ENCODE data around the gene CSMD2.

Gene CSMD2

GRCh38 chr1:33624261-33624990, 540.6 kb downstream of the CSMD2 start:
- DNase-seq = no peak

GRCh38 chr1:33623811-33624210, 541.2 kb downstream of the CSMD2 start:
- no peak for DNase-seq

- DNase-seq = no peak
These were observed 542.3 kb downstream of the CSMD2 start for GRCh38 chr1:33622757-33623156.

- no peak for DNase-seq
These were observed 546.4 kb downstream of the CSMD2 start for GRCh38 chr1:33618636-33619035.

GRCh38 chr1:33617451-33617850, 547.6 kb downstream of the CSMD2 start:
- DNase-seq = no peak

GRCh38 chr1:33616780-33617179, 548.2 kb downstream of the CSMD2 start:
- DNase-seq = no peak

GRCh38 chr1:33615546-33615945, 549.5 kb downstream of the CSMD2 start:
- DNase-seq = no peak

GRCh38 chr1:33610864-33611455, 554.1 kb downstream of the CSMD2 start:
- DNase-seq = no peak

- no peak for DNase-seq
These were observed 554.6 kb downstream of the CSMD2 start for GRCh38 chr1:33610391-33610790.

- DNase-seq = no peak
These were observed 555.3 kb downstream of the CSMD2 start for GRCh38 chr1:33609739-33610138.

GRCh38 chr1:33608825-33609400, 556.1 kb downstream of the CSMD2 start:
- DNase-seq = no peak

GRCh38 chr1:33607444-33608005, 557.5 kb downstream of the CSMD2 start:
- no peak for DNase-seq

GRCh38 chr1:33606272-33606671, 558.8 kb downstream of the CSMD2 start:
- no peak for DNase-seq

- DNase-seq = no peak
These were observed 562.8 kb downstream of the CSMD2 start for GRCh38 chr1:33602271-33602670.

- no peak for DNase-seq
These were observed 563.3 kb downstream of the CSMD2 start for GRCh38 chr1:33601751-33602150.

- DNase-seq = peak; percentile 29
These were observed 565.4 kb downstream of the CSMD2 start for GRCh38 chr1:33599516-33600115.

- no peak for DNase-seq
These were observed 576.3 kb downstream of the CSMD2 start for GRCh38 chr1:33588726-33589125.

GRCh38 chr1:33586795-33587194, 578.2 kb downstream of the CSMD2 start:
- DNase-seq = no peak

GRCh38 chr1:33586106-33586505, 578.9 kb downstream of the CSMD2 start:
- DNase-seq = no peak

GRCh38 chr1:33583567-33583966, 581.5 kb downstream of the CSMD2 start:
- DNase-seq = no peak

- DNase-seq = peak; percentile 41
These were observed 586.2 kb downstream of the CSMD2 start for GRCh38 chr1:33578557-33579448.

GRCh38 chr1:33577663-33578062, 587.4 kb downstream of the CSMD2 start:
- no peak for DNase-seq

All from NCI-H1105 treated with DMSO at 0.1 percent for 48 hours (cell line).